Colonic mucosa (tissue), 4 donors: ENCODE data around the gene ADAMTS17. TPM values are rescaled to one million over a fixed set of nuclear protein-coding genes. Genes with fewer than 3 reads are reported as not detected.

Experiments
- DNase-seq: peaks from one replicate; pipeline ENCODE4 v3.0.0-alpha.2; 2020
- H3K27ac ChIP-seq: fragments of 200-600 bp; one replicate; pipeline ENCODE4 v1.8.0; 2021
- H3K27me3 ChIP-seq: fragments of 200-600 bp; one replicate; pipeline ENCODE4 v1.8.0; 2021
- H3K36me3 ChIP-seq: fragments of 200-600 bp; one replicate; pipeline ENCODE4 v1.8.0; 2021
- H3K4me1 ChIP-seq: fragments of 200-600 bp; one replicate; pipeline ENCODE4 v1.8.0; 2021; ENCODE audit warnings: mild to moderate bottlenecking
- H3K4me3 ChIP-seq: fragments of 200-600 bp; one replicate; pipeline ENCODE4 v1.8.0; 2021
- H3K9ac ChIP-seq, 2 donors: one replicate each; pipeline ENCODE4 v1.7.0; 2013; ENCODE audit warnings: control low read depth in 2 of 2, low read depth in 2 of 2, low read length in 2 of 2
- H3K9me3 ChIP-seq: fragments of 200-600 bp; one replicate; pipeline ENCODE4 v1.8.0; 2021
- intact Hi-C: fragments of 100-400 bp; cut with DNase I; formaldehyde crosslinking; loops from one replicate; pipeline ENCODE4 v1.14.1; 2022
- total RNA-seq, 2 donors: library from RNA; stranded (reverse); fragmentation: NEBNext Ultra II Directional in 1 of 2; extraction: Animal tissue kit (Norgen Biotek cat#: 25700) in 1 of 2; gene quantifications; one replicate each; pipeline ENCODE4 v1.2.1, GENCODE V29; 2021
- TF ChIP-seq, protein P1 (sequence below): fragments of 200-600 bp; IDR thresholded peaks from one replicate; pipeline ENCODE4 v1.8.0; 2022; ENCODE audit warnings: antibody characterized with exemption, mild to moderate bottlenecking
- donor health status: healthy.
- donor health status: DM: no; HTN: no; CAD: no.
- donor health status: DM: no; HTN: no; CAD: no.

Gene ADAMTS17
- total RNA-seq, 2 donors from 2014 or later = 4.2 to 8.3 TPM

DNA sequence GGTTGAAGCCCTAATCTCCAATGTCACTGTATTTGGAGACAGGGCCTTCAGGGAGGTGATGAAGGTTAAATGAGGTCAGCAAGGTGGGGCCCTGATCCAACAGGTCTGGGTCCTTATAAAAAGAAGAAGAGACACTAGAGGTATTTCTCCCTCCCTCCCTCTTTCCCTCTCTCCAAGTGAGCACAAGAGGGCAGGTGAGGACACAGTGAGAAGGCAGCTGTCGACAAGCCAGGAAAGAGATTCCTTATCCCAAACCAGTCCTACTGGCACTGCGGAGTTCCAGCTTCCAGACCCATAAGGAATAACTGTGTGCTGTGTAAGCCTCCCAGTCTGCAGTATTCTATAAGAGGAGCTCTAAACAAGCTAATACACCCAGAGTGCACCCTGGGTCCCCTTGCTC lies 134.7 kb downstream of the ADAMTS17 start:
- H3K4me3 ChIP-seq = no peak overlapping the region
- H3K9me3 ChIP-seq = no peaks in the 10 kb centered on the region
- DNase-seq = no peak
- no peaks in the 10 kb centered on the region for H3K27me3 ChIP-seq
- no peak overlapping the region for H3K27ac ChIP-seq
- peaks cover 4% of the 10 kb centered on the region for H3K4me1 ChIP-seq
- intact Hi-C loops = no loop called here
- no peaks in the 10 kb centered on the region for H3K36me3 ChIP-seq
- H3K9ac ChIP-seq = no peak overlapping the region
- TF ChIP-seq, protein P1, sequence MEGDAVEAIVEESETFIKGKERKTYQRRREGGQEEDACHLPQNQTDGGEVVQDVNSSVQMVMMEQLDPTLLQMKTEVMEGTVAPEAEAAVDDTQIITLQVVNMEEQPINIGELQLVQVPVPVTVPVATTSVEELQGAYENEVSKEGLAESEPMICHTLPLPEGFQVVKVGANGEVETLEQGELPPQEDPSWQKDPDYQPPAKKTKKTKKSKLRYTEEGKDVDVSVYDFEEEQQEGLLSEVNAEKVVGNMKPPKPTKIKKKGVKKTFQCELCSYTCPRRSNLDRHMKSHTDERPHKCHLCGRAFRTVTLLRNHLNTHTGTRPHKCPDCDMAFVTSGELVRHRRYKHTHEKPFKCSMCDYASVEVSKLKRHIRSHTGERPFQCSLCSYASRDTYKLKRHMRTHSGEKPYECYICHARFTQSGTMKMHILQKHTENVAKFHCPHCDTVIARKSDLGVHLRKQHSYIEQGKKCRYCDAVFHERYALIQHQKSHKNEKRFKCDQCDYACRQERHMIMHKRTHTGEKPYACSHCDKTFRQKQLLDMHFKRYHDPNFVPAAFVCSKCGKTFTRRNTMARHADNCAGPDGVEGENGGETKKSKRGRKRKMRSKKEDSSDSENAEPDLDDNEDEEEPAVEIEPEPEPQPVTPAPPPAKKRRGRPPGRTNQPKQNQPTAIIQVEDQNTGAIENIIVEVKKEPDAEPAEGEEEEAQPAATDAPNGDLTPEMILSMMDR = no peak

DNA sequence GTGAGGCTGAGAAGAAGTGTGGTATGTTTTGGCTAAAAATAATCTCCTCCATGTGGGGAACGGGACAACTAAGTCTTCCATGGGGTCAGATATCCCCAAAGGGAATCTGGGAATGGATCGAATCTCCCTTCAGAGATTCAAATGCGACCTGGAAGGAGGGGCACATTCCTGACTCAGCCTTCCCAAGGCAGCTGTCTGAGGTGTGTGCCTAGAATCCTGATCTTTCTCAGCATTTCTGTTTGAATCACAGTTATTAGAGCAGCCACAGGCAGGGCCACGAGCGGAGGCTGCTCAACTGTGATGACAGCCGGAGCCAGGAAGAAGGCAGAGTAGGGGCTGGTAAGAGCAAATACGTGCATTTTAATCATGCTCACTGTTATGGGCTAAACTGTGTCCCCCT lies 135.1 kb downstream of the ADAMTS17 start:
- H3K27ac ChIP-seq = no peak overlapping the region
- no peak overlapping the region for H3K9ac ChIP-seq
- no peak overlapping the region for H3K4me3 ChIP-seq
- H3K36me3 ChIP-seq = no peaks in the 10 kb centered on the region
- no peaks in the 10 kb centered on the region for H3K27me3 ChIP-seq
- peaks cover 4% of the 10 kb centered on the region for H3K4me1 ChIP-seq
- intact Hi-C loops = no loop called here
- TF ChIP-seq, protein P1 = no peak
- no peak for DNase-seq
- no peaks in the 10 kb centered on the region for H3K9me3 ChIP-seq

DNA sequence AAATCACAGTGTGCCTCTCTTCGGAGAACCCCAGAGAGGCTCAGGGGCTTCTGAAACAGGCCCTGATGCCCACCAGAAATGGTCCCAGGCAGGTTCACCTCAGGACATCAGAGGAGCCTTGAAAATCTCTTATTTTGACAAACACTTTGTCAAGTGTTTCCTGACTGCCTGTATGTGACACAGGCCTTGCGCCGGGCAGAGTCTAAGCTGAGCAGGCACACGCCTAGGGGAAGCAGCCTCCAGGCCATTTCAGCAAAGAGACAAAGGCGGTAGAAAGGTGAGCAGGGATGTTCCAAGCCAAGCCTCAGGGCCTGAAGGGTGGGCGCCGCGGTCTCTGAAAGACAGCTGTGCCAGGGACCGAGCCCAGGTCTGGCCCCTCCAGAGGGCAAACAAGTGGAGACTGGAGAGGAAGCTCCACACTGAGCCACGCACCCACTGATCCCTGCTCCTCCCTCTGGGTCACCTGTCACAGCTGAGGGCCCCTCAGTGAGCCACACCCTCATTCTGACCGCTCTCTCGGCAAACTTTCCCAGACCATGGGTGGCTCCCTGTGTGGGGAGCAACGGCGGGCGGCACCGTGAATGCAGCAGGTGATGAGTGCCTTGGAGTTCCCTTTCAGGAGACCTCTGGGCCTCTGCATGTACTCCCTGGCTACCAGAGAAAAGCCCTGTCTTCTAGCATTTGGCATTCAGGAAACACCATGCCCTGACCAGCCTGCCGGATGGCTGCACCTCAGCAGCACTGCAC lies 136.1 kb downstream of the ADAMTS17 start:
- Histone ChIP-seq H3K4me1 (peaks cover 4% of the 10 kb centered on the region), H3K27ac (no peak overlapping the region)

DNA sequence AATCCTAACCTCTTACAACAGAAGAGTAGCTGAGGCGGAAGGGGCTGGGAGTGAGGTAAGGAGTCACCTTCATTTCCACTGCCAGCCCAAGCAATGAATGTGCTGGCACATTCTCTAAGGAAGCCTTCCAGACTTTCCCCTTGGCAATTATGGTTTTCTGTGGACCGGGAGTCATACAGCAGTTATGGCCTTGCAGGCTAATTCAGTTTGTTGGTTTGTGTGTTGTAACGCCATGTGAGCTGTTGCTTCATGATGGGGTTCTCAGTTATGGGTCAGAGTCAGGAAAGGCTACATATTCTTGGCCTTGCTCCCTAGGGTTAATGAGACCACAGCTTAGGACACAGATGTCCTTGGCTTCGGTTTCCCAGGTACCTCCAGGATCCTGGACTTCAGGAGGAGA lies 137.0 kb downstream of the ADAMTS17 start:
- no peaks in the 10 kb centered on the region for H3K27me3 ChIP-seq
- TF ChIP-seq, protein P1 = no peak
- intact Hi-C loops = no loop called here
- H3K27ac ChIP-seq = no peak overlapping the region
- no peak overlapping the region for H3K9ac ChIP-seq
- H3K4me3 ChIP-seq = no peak overlapping the region
- no peak for DNase-seq
- H3K36me3 ChIP-seq = no peaks in the 10 kb centered on the region
- peaks cover 4% of the 10 kb centered on the region for H3K4me1 ChIP-seq
- no peaks in the 10 kb centered on the region for H3K9me3 ChIP-seq

More for the DNA sequence above, 136.1 kb downstream of the ADAMTS17 start:
- H3K27me3 ChIP-seq = no peaks in the 10 kb centered on the region
- DNase-seq = peak; percentile 68
- no peak overlapping the region for H3K4me3 ChIP-seq
- intact Hi-C loops = no loop called here
- TF ChIP-seq, protein P1 = no peak
- H3K9ac ChIP-seq = no peak overlapping the region
- no peaks in the 10 kb centered on the region for H3K36me3 ChIP-seq
- H3K9me3 ChIP-seq = no peaks in the 10 kb centered on the region

DNA sequence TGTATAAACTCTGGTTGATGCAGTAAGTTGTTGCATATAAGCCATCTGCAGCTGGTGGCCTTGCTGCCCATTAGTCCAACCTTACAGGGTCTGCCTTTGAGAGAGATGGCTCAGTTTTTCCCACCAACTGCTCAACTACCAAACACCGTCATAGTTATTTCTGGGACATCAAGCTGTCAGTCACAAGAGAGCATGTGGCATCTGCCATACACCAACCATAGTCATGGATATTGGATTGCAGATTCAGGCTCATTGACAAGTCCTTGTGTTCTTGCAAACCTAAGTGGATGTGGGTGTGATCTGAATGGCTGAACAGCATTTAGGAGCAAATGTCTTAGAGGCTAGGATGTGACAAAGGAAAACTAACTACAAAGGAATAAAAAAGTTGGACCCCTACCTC lies 137.6 kb downstream of the ADAMTS17 start:
- Histone ChIP-seq H3K9ac (no peak overlapping the region), H3K27me3 (no peaks in the 10 kb centered on the region), H3K4me1 (peaks cover 4% of the 10 kb centered on the region), H3K9me3 (no peaks in the 10 kb centered on the region), H3K36me3 (no peaks in the 10 kb centered on the region), H3K4me3 (no peak overlapping the region), H3K27ac (no peak overlapping the region)
- TF ChIP-seq, protein P1 = no peak
- no peak for DNase-seq
- intact Hi-C loops = no loop called here
